Measurements from ENCODE around the gene CACNA1H.
A peak's percentile ranks its signal among the peaks of the same experiment; 100 is the strongest.
"Not testable (repeated sequence)": the region's sequence is repeated elsewhere in the genome, so short reads cannot be mapped to it uniquely, and the experiment has no call there.

The CACNA1H gene

DNA sequence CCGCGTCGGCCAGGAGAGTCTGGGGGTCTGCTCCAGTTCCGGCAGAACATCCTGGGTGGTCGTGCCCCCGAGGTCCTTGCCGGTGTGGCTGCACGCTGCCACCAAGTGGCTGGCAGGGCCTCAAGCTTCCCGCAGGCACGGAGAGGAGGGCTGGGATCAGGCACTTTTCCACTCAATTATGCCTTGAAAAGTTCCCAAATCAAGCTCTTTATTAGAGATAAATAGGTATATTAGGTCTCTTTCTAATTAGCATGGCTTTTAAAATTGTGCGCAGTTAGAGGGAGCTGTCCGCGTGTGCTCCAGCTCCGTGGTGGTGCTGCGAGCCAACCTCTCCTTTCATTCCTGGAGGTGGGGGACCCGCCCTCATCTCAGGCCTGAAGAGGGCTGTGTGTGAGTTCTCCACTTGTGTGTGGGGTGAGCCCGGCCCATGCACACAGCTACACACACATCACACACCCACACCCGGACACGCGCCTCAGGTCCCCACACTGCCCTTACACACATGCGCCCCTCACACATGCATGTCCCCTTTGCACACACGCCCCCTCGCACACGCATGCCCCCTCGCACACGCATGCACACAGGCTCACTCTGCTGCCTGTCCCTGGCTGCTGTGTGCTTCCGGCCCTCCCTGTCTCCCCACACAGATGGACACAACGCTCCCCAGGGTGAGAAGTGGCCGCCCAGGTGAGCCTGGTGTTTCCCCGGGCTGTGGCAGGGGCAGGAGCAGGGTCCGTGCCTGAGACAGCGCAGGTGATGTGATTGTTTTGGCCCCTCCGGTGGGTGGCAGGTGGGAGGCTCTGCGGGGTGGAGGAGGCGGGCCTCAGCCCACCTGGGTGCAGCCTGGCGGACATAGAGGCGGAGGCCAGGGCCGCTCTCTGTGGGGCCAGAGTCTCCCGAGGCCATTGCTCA, 28.8 kb downstream of the CACNA1H start:
- no peak for DNase-seq
- H3K4me3 ChIP-seq (ENCODE audit: low read depth, low read length) = no peak overlapping the region; the same call in 1 of the 2 replicates
- no peaks in the 10 kb centered on the region for H3K36me3 ChIP-seq
- no peaks in the 10 kb centered on the region; the same call in 1 of the 2 replicates for H3K9me3 ChIP-seq
- H3K27me3 ChIP-seq = no peaks in the 10 kb centered on the region
- H3K4me1 ChIP-seq = peaks cover 13% of the 10 kb centered on the region
- TF ChIP-seq, protein P1, sequence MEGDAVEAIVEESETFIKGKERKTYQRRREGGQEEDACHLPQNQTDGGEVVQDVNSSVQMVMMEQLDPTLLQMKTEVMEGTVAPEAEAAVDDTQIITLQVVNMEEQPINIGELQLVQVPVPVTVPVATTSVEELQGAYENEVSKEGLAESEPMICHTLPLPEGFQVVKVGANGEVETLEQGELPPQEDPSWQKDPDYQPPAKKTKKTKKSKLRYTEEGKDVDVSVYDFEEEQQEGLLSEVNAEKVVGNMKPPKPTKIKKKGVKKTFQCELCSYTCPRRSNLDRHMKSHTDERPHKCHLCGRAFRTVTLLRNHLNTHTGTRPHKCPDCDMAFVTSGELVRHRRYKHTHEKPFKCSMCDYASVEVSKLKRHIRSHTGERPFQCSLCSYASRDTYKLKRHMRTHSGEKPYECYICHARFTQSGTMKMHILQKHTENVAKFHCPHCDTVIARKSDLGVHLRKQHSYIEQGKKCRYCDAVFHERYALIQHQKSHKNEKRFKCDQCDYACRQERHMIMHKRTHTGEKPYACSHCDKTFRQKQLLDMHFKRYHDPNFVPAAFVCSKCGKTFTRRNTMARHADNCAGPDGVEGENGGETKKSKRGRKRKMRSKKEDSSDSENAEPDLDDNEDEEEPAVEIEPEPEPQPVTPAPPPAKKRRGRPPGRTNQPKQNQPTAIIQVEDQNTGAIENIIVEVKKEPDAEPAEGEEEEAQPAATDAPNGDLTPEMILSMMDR (IDR thresholded peaks at IDR 0.05; ENCODE audit: low read depth, low read length) = peak; percentile 44; the same call in 1 of the 2 replicates

DNA sequence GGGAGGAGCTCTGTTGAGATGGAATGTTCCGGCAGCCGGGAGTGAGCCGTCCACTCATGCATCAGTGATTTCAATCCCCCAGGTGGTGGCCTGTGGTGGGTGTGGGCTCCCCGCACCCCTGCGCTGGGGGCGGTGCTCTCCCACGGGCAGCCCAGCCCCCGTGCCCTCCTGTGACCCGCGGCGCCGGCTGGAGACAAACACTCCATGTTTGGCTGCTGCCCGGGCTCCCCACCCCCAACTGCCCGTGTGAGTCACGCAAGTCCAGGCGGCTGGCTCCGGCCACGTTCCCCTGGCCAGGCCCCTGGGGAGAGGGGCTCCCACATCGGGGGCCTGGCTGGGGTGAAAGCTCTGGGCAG, 29.4 kb downstream of the CACNA1H start:
- TF ChIP-seq, protein P1 (IDR thresholded peaks at IDR 0.05; ENCODE audit: low read depth, low read length) = no peak
- Histone ChIP-seq H3K4me3 (ENCODE audit: low read depth, low read length) (peak overlapping the region; percentile 31; the same call in 1 of the 2 replicates), H3K27me3 (no peaks in the 10 kb centered on the region), H3K36me3 (no peaks in the 10 kb centered on the region), H3K9me3 (no peaks in the 10 kb centered on the region; the same call in 1 of the 2 replicates), H3K4me1 (peaks cover 13% of the 10 kb centered on the region)
- DNase-seq = peak; percentile 71

DNA sequence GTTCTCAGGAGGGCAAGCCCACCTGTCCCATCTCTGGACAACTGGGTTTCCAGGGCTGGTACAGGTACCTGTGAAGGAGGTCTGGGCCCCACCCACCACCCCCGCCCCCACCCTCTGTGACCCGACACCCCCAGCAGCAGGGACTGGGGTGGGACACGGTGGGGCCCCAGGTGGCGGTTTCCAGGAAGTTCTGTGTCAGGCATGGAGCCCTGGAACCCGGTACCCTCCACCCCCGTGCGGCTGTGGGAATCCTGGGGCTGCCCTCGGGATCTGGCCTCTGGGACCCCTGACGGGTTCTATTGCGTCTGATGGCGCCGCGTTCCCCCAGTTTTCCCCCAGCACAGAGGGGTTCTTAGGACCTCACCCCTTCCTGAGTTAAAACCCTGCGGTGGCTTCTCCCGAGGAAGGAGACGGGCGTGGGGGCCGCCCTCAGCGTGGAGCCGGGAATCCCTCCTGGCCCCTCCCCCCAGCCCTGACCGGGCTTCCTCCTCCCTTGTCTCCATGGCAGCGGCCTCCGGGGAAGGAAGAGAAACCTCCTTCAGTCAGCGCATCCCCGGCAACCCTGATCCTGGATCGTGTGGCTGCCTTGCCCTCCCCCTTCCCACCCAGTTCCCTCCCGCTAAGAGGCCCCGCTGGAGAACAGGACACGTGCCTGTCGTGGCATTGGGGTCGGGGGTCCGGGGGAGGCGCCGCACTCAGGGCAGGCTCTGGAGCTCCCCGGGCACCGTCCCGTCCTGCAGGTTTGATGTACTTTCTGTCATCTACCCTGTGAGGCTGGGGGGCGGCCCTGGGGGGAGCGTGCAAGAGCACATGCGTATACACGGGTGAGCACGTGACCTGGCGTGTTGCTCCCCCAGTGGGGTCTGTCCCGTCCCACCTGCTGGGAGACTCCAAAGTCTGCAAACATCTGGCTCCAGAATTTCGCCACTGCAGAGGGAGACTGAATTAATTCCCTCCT, 30.3 kb downstream of the CACNA1H start:
- Histone ChIP-seq H3K27me3 (no peaks in the 10 kb centered on the region), H3K36me3 (no peaks in the 10 kb centered on the region), H3K4me1 (peaks cover 13% of the 10 kb centered on the region), H3K9me3 (no peaks in the 10 kb centered on the region; the same call in 1 of the 2 replicates), H3K4me3 (ENCODE audit: low read depth, low read length) (peak overlapping the region; percentile 46)
- DNase-seq = peak; percentile 77
- TF ChIP-seq, protein P1 (IDR thresholded peaks at IDR 0.05; ENCODE audit: low read depth, low read length) = no peak

DNA sequence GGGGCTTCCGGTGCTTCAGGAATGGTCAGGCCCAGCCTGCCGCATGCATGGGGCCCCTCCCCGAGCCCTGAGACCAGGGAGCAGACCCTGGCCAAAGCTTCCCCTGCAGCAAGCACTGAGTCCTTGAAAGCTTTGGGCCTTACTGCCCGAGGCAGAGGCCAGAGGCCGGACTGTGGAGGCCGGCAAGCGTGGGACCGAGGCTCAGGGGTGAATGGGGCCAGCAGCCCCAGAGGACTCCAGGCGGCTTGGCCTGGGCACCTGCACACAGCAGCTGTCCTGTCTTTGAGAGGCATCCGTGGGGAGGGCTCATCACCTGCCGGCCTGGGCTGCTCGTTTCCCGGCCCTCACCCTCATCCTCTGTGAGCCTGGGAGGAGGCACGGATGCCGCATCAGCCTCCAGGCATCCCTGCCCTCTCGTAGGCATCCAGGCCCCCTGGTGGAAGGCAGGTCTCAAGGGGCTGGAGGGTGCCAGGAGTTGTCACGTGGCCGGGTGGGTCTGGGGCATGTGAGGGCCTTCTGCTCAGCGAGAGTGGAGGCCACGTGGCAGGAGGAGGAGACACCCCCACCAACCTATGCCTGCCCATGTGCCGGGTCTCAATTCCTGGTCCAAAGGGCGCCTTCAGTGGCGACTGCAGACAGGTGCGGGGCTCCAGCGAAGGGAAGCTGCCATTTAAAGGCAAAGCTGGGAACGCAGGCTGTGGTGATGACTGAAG, 31.4 kb downstream of the CACNA1H start:
- DNase-seq = peak; percentile 45
- H3K27me3 ChIP-seq = no peaks in the 10 kb centered on the region
- H3K36me3 ChIP-seq = no peaks in the 10 kb centered on the region
- TF ChIP-seq, protein P1 (IDR thresholded peaks at IDR 0.05; ENCODE audit: low read depth, low read length) = peak; percentile 22; the same call in 1 of the 2 replicates
- peaks cover 13% of the 10 kb centered on the region for H3K4me1 ChIP-seq
- H3K9me3 ChIP-seq = no peaks in the 10 kb centered on the region; the same call in 1 of the 2 replicates
- H3K4me3 ChIP-seq (ENCODE audit: low read depth, low read length) = no peak overlapping the region

DNA sequence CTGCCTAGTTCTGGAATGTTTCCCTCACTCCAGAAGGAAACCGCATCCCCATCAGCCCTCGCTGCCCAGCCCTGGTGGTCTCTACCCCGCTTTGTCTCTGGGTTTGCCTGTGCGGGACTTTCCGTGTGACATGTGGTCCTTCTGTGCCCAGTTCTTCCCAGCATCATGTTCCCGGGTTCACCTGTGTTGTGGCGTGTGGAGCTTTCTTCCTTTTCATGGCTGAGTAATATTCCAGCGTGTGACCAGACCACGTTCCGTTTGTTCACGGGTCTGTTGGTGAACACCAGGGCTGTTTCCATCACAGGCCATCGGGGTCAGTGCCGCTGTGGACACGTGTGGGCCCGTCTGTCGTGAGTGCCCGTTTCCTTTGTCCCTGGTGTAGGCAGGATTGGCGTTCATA, 32.1 kb downstream of the CACNA1H start:
- no peaks in the 10 kb centered on the region for H3K27me3 ChIP-seq
- no peak for DNase-seq
- H3K4me3 ChIP-seq (ENCODE audit: low read depth, low read length) = no peak overlapping the region
- H3K9me3 ChIP-seq = no peaks in the 10 kb centered on the region; the same call in 1 of the 2 replicates
- peaks cover 13% of the 10 kb centered on the region for H3K4me1 ChIP-seq
- no peaks in the 10 kb centered on the region for H3K36me3 ChIP-seq
- TF ChIP-seq, protein P1 (IDR thresholded peaks at IDR 0.05; ENCODE audit: low read depth, low read length) = no peak

DNA sequence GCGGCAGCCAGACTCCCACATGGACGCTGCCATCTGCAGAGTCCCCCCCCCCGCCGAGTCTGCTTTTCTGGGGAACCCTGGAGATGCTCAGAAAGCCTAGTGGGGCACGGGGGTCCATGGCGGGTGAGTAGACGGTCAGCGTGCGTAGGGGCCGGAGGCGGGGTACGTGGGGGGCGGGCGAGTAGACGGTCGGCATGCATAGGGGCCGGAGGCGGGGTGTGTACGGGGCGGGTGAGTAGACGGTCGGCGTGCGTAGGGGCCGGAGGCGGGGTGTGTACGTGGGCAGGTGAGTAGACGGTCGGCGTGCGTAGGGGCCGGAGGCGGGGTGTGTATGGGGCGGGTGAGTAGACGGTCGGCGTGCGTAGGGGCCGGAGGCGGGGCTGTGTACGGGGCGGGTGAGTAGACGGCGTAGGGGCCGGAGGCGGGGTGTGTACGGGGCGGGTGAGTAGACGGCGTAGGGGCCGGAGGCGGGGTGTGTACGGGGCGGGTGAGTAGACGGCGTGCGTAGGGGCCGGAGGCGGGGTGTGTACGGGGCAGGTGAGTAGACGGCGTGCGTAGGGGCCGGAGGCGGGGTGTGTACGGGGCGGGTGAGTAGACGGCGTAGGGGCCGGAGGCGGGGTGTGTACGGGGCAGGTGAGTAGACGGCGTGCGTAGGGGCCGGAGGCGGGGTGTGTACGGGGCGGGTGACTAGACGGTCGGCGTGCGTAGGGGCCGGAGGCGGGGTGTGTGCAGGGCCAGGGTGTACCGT, 32.7 kb downstream of the CACNA1H start:
- H3K4me1 ChIP-seq = peaks cover 13% of the 10 kb centered on the region
- not testable (repeated sequence) for H3K27me3 ChIP-seq; H3K9me3 ChIP-seq; H3K4me3 ChIP-seq (ENCODE audit: low read depth, low read length); DNase-seq; H3K36me3 ChIP-seq

Data from BE2C (cell line).